ENCODE results near the gene MXD1.
A peak's percentile ranks its signal among the peaks of the same experiment; 100 is the strongest.

MXD1 gene

GRCh38 chr2:69933839-69934613, 19.1 kb downstream of the MXD1 start:
- DNase-seq (ENCODE audit: low read depth): peak; percentile 96
- TF ChIP-seq CTCF (IDR thresholded peaks at IDR 0.05; ENCODE audit: insufficient read depth, low read depth, low read length, missing control alignments): no peak
- H3K4me3 ChIP-seq (ENCODE audit: low read length): no peak overlapping the region

- no peak for TF ChIP-seq CTCF (IDR thresholded peaks at IDR 0.05; ENCODE audit: insufficient read depth, low read depth, low read length, missing control alignments)
- no peak for DNase-seq (ENCODE audit: low read depth)
- no peak overlapping the region for H3K4me3 ChIP-seq (ENCODE audit: low read length)
Observed at GRCh38 chr2:69934614-69934908, 19.7 kb downstream of the MXD1 start.

- no peak overlapping the region for H3K4me3 ChIP-seq (ENCODE audit: low read length)
- TF ChIP-seq CTCF (IDR thresholded peaks at IDR 0.05; ENCODE audit: insufficient read depth, low read depth, low read length, missing control alignments): no peak
- no peak for DNase-seq (ENCODE audit: low read depth)
Observed at GRCh38 chr2:69935011-69935410, 20.1 kb downstream of the MXD1 start.

GRCh38 chr2:69936906-69937305, 22.0 kb downstream of the MXD1 start:
- H3K4me3 ChIP-seq (ENCODE audit: low read length): no peak overlapping the region
- no peak for DNase-seq (ENCODE audit: low read depth)
- TF ChIP-seq CTCF (IDR thresholded peaks at IDR 0.05; ENCODE audit: insufficient read depth, low read depth, low read length, missing control alignments): no peak

- no peak for DNase-seq (ENCODE audit: low read depth)
Observed at GRCh38 chr2:69937968-69938367, 23.1 kb downstream of the MXD1 start.

GRCh38 chr2:69939722-69940121, 24.8 kb downstream of the MXD1 start:
- no peak for DNase-seq (ENCODE audit: low read depth)
- TF ChIP-seq CTCF (IDR thresholded peaks at IDR 0.05; ENCODE audit: insufficient read depth, low read depth, low read length, missing control alignments): no peak
- no peak overlapping the region for H3K4me3 ChIP-seq (ENCODE audit: low read length)

More at GRCh38 chr2:69937968-69938367, 23.1 kb downstream of the MXD1 start:
- TF ChIP-seq CTCF (IDR thresholded peaks at IDR 0.05; ENCODE audit: insufficient read depth, low read depth, low read length, missing control alignments): no peak
- no peak overlapping the region for H3K4me3 ChIP-seq (ENCODE audit: low read length)

GRCh38 chr2:69940691-69941090, 25.8 kb downstream of the MXD1 start:
- DNase-seq (ENCODE audit: low read depth): no peak
- no peak for TF ChIP-seq CTCF (IDR thresholded peaks at IDR 0.05; ENCODE audit: insufficient read depth, low read depth, low read length, missing control alignments)
- H3K4me3 ChIP-seq (ENCODE audit: low read length): no peak overlapping the region

Data from epithelial cell of esophagus (primary cell).